Choroid plexus epithelial cell (primary cell): ENCODE data around the gene FGF13.

ENCODE experiments used
- DNase-seq: peaks from one replicate; pipeline ENCODE4 v3.0.0-alpha.2; 2010; ENCODE audit warnings: low read depth
- H3K4me3 ChIP-seq: 2 replicates; pipeline ENCODE4 v1.5.1; 2011; ENCODE audit warnings: low read depth, mild to moderate bottlenecking, control low read depth, low read length, moderate library complexity
- TF ChIP-seq, protein P1 (sequence below): conservative IDR thresholded peaks from 2 replicates; pipeline ENCODE4 v1.5.1; 2011; ENCODE audit warnings: low read depth, mild to moderate bottlenecking, control low read depth, inconsistent platforms, low read length, moderate library complexity

Gene FGF13

DNA sequence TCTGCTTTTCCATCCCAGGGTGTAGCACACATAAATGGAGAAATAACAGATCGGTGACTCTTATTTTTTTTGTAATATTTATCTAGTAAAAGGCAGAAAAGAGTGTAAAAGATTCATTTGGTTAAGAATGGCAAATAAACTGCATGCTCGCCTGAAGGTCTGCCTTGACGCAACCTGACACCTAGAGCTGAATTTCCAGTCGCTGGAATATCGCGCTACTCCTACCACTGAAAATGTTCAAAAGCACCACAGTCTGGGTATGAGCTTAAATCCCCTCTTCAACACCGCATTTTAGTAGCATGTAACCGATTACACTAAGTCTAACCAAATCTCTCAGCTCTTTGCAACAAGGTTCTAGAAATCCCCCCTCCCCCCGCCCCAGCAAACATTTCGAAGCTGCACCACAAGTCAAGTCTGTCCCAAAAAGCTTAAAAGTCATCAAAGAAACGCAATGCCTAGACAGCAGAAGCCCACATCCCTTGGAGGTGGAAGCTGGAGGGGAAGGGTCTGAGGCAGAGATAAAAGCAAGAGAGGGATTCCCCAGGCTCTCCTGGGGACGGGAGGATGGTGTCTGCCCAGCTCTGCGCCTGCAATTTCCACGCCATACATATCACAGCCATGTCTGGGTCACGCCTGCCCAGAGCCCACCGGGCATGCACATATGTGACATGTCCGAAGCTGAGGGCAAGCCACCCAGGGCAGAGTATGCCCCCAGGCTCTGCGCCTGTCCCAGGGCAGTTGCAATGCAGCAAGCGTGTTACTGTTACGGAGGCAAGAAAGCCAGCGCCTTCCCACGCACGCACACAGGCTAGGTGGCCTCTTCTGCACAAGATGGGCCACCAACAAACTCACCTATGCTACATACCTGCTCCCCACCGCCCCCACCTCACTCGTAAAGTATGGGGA, 1.4 kb downstream of the FGF13 start:
- TF ChIP-seq, protein P1, sequence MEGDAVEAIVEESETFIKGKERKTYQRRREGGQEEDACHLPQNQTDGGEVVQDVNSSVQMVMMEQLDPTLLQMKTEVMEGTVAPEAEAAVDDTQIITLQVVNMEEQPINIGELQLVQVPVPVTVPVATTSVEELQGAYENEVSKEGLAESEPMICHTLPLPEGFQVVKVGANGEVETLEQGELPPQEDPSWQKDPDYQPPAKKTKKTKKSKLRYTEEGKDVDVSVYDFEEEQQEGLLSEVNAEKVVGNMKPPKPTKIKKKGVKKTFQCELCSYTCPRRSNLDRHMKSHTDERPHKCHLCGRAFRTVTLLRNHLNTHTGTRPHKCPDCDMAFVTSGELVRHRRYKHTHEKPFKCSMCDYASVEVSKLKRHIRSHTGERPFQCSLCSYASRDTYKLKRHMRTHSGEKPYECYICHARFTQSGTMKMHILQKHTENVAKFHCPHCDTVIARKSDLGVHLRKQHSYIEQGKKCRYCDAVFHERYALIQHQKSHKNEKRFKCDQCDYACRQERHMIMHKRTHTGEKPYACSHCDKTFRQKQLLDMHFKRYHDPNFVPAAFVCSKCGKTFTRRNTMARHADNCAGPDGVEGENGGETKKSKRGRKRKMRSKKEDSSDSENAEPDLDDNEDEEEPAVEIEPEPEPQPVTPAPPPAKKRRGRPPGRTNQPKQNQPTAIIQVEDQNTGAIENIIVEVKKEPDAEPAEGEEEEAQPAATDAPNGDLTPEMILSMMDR = no peak

DNA sequence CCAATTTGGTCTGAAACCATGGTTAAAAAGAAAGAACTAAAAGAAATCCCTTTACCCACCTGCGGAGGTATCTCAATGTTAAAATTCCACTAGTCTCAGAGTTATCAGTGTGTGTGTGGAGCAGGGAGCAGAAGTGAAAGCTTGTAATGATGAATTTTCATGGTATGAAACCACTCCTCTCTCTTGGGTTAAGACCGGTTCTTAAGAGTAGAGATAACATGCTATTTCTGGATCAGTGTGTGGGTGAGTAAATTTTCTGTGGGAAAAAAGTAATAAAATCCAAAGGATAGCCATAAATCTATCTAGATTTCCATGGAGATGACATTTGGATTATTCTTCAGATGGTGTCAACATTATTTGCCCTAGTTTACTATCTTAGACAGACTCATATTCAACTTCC, 3.2 kb downstream of the FGF13 start:
- DNase-seq = no peak
- H3K4me3 ChIP-seq = no peak overlapping the region
- TF ChIP-seq, protein P1 = no peak

More for the DNA sequence above, 1.4 kb downstream of the FGF13 start:
- no peak overlapping the region for H3K4me3 ChIP-seq
- no peak for DNase-seq

DNA sequence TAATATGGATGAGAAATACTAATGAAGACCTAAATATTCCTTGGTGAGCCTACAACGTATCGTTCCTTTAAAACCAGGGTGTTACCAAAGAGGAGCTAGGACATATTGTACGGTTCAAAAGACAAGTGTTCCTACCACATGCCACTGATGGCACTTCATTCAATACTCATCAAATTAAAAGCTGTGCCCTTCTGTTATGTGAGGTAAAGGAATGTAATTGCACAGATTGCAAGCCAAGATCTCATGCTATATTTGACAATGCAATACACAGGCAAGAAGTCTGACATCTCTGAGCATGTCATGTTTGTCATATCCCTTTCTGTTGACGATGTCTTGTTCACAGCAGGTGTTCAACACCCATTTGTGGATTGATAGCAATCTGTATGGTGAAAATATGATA, 6.9 kb downstream of the FGF13 start:
- H3K4me3 ChIP-seq = no peak overlapping the region
- no peak for DNase-seq
- TF ChIP-seq, protein P1 = no peak

DNA sequence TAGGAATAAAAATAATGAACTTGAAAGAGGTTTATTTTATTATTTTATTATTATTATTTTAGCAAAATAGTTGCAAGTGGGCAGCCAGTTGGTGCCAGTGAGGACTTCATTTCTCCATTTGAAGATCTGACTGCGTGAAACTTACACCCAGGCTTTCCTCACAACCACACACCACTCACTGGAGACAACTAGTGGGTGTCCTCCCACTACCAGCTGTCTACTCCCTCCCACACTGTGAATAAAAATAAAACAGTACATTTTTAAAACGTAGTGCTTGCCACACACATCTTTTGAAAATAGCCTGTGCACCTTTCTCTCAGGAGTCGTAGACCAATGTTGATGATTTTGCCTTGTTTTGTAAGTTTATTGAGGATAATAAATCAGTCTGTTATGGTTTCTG, 7.4 kb downstream of the FGF13 start:
- H3K4me3 ChIP-seq = no peak overlapping the region
- TF ChIP-seq, protein P1 = no peak
- DNase-seq = no peak

DNA sequence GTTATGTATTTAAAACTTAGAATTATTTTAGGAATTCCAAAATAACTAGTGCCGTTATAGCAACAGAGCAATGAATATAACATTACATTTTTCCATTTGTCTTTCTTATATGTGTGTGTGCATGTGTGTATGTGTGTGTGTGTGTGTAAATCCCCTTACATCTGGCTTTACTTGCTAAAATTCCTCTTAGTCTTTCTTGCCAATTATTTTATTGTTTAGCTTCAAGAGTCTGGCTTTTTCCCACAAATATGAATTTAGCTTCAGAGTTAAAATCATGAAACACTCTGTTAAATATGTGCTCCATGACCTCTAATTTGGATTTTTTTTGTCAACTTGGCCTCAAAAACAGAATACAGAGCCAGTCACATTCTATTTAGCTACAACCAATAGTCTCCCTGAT, 18.9 kb downstream of the FGF13 start:
- H3K4me3 ChIP-seq = no peak overlapping the region
- no peak for DNase-seq
- TF ChIP-seq, protein P1 = no peak

DNA sequence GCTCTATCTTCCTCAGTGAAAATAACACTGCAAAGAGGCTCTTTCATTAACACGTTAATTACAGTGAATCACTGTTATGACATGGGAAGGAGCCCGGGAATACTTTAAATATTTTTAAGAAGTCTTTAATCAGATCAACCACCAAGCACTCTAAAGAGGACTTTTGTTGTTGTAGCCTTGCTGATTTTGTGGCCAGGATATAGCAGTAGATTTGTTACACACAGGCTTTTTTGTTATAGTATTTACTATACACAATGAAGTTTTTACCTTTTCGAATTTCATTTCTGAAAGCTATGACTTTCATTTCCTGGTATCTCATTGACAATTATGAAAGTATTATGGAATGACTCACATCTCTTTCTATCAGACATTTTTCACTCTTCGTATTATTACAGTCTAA, 20.3 kb downstream of the FGF13 start:
- no peak for DNase-seq
- H3K4me3 ChIP-seq = no peak overlapping the region
- TF ChIP-seq, protein P1 = no peak

DNA sequence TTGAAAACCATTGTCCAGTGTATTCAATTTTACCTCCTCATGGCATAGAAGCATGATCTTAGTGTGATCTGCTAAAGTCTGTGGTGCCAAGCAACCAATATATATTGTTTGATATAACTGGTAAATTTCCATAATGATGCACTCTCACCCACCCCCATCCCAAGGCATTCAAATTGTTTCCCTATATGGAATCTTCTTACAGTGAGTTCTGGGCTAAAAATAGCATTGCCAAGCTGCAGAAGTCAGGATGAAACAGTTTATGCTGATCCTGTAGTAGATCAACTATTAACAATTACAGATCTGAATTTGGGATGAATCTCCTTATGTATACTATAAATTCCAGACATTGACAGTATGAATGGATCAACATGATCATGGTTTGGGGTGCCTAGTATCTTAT, 20.9 kb downstream of the FGF13 start:
- TF ChIP-seq, protein P1 = no peak
- no peak for DNase-seq
- no peak overlapping the region for H3K4me3 ChIP-seq
